HepG2 (cell line): ENCODE results near the gene RAB1B. TPM values are rescaled to one million over a fixed set of nuclear protein-coding genes. Genes with fewer than 3 reads are reported as not detected.

Experiments used
- ATAC-seq: fragments of 200-7000 bp; cut with Tn5 transposase; 3 replicates; pipeline ENCODE4 v1.9.1; 2020; ENCODE audit warnings: mild to moderate bottlenecking, moderate library complexity
- BruUV-seq: library from RNA; stranded (reverse); fragments of 400-500 nt; replicated peaks from 2 replicates; lab custom pipeline; 2021; lab: Mats Ljungman, UMichigan
- CTCF ChIA-PET: fragments of 300-600 bp; formaldehyde crosslinking; extraction: SDS; loops from one replicate; lab custom pipeline; 2021; ENCODE audit warnings: low total read pairs, inconsistent platforms, low intra/inter-chr PET ratio; lab: Yijun Ruan, JAX
- POLR2A ChIA-PET: fragments of 350-600 bp; sonication (Branson Sonifier 250); formaldehyde crosslinking; loops from one replicate; lab custom pipeline; 2020; ENCODE audit warnings: antibody characterized with exemption, inconsistent platforms; lab: Yijun Ruan, JAX
- DNase-seq: peaks from one replicate; pipeline ENCODE4 v3.0.0-alpha.2; 2015; ENCODE audit warnings: low spot score
- FAIRE-seq: peaks from 3 replicates; lab custom pipeline; 2011; peaks lifted over from hg19 to GRCh38; lab: Jason Lieb, UNC
- H2AFZ ChIP-seq: one replicate; pipeline ENCODE4 v1.6.1; 2011; ENCODE audit warnings: low read length, inconsistent platforms
- H3K27ac ChIP-seq: fragments of 300-600 bp; 3 replicates; pipeline ENCODE4 v1.8.0; 2011; ENCODE audit warnings: mixed run types, mild to moderate bottlenecking, mixed read lengths, low read length, inconsistent platforms; ENCODE audit not compliant: insufficient read depth; ENCODE audit errors: extremely low read length
- H3K27me3 ChIP-seq, 2 experiments: fragments of 200-600 bp in 1 of 2; 2 replicates in 1 of 2; 3 replicates in 1 of 2; pipeline versions ENCODE4 v1.6.0 to v1.8.0; 2011; ENCODE audit warnings: low read length in 2 of 2, mild to moderate bottlenecking in 2 of 2, moderate library complexity in 2 of 2, inconsistent platforms in 1 of 2; ENCODE audit not compliant: insufficient read depth in 2 of 2, control insufficient read depth in 1 of 2
- H3K36me3 ChIP-seq, 2 experiments: fragments of 200-600 bp in 1 of 2; replicated peaks in 1 of 2; 2 replicates in 1 of 2; 3 replicates in 1 of 2; pipeline versions ENCODE4 v1.5.1 to v1.8.0; 2011; ENCODE audit warnings: low read length in 2 of 2, inconsistent platforms in 1 of 2; ENCODE audit not compliant: insufficient read depth in 2 of 2, control insufficient read depth in 1 of 2
- H3K4me1 ChIP-seq: 2 replicates; pipeline ENCODE4 v1.5.1; 2012; ENCODE audit warnings: low read length, inconsistent platforms; ENCODE audit not compliant: insufficient read depth
- H3K4me2 ChIP-seq: 2 replicates; pipeline ENCODE4 v1.6.0; 2011; ENCODE audit warnings: low read depth, low read length, inconsistent platforms
- H3K4me3 ChIP-seq, 3 experiments: fragments of 200-600 bp in 1 of 3; sonication (generic), shearing (Covaris generic) in 1 of 3; replicated peaks in 1 of 3; 2 replicates each; pipeline ENCODE4 v1.5.1; 2011 to 2016; ENCODE audit warnings: low read length in 3 of 3, inconsistent platforms in 2 of 3, low read depth in 2 of 3, mild to moderate bottlenecking in 2 of 3, control low read depth in 1 of 3, mixed read lengths in 1 of 3; ENCODE audit not compliant: insufficient read depth in 1 of 3
- H3K79me2 ChIP-seq: one replicate; pipeline ENCODE4 v1.6.1; 2011; ENCODE audit warnings: low read length, inconsistent platforms; ENCODE audit not compliant: insufficient read depth
- H3K9ac ChIP-seq: 2 replicates; pipeline ENCODE4 v1.6.0; 2011; ENCODE audit warnings: mild to moderate bottlenecking, low read depth, low read length, inconsistent platforms; ENCODE audit not compliant: insufficient read depth
- H3K9me3 ChIP-seq: 2 replicates; pipeline ENCODE4 v1.5.1; 2012; ENCODE audit warnings: mild to moderate bottlenecking, low read length
- H4K20me1 ChIP-seq: 2 replicates; pipeline ENCODE4 v1.6.0; 2011; ENCODE audit warnings: inconsistent platforms, mild to moderate bottlenecking, low read length, moderate library complexity; ENCODE audit not compliant: insufficient read depth
- DNMT1 ChIP-seq: sonication (generic); formaldehyde crosslinking; IDR thresholded peaks from 2 replicates; pipeline ENCODE4 v1.5.1; 2020; ENCODE audit warnings: mild to moderate bottlenecking, missing genetic modification reagents
- HIVEP1 ChIP-seq: sonication (generic); formaldehyde crosslinking; IDR thresholded peaks from 2 replicates; pipeline ENCODE4 v1.4.0; 2020; ENCODE audit warnings: mild to moderate bottlenecking, missing genetic modification reagents
- KLF6 ChIP-seq: IDR thresholded peaks from 2 replicates; pipeline ENCODE4 v1.8.0; 2016; ENCODE audit warnings: missing biosample characterization, missing genetic modification reagents
- MED8 ChIP-seq: sonication (generic); formaldehyde crosslinking; IDR thresholded peaks from 2 replicates; pipeline ENCODE4 v1.8.1; 2023; ENCODE audit warnings: mild to moderate bottlenecking, missing genetic modification reagents; ENCODE audit not compliant: insufficient replicate concordance
- NFYC ChIP-seq: IDR thresholded peaks from 2 replicates; pipeline ENCODE4 v1.6.1; 2016; ENCODE audit warnings: missing genetic modification reagents, missing compliant biosample characterization
- NR3C1 ChIP-seq: sonication (generic); formaldehyde crosslinking; IDR thresholded peaks from 2 replicates; pipeline ENCODE4 v1.4.0; 2020; ENCODE audit warnings: missing genetic modification reagents
- REST ChIP-seq, 2 experiments: IDR thresholded peaks; 2 replicates each; pipeline ENCODE4 v1.6.1; 2011 to 2012; ENCODE audit warnings: low read length in 2 of 2, borderline replicate concordance in 1 of 2, low read depth in 1 of 2, mild to moderate bottlenecking in 1 of 2, moderate library complexity in 1 of 2
- SMAD3 ChIP-seq: sonication (generic); formaldehyde crosslinking; IDR thresholded peaks from 2 replicates; pipeline ENCODE4 v1.4.0; 2020; ENCODE audit warnings: missing genetic modification reagents
- SP5 ChIP-seq: IDR thresholded peaks from 2 replicates; pipeline ENCODE4 v1.6.1; 2016; ENCODE audit warnings: low read depth, borderline replicate concordance
- THAP7 ChIP-seq: sonication (generic); formaldehyde crosslinking; IDR thresholded peaks from 2 replicates; pipeline ENCODE4 v1.8.1; 2023; ENCODE audit warnings: mild to moderate bottlenecking, missing genetic modification reagents
- YEATS2 ChIP-seq: sonication (generic); formaldehyde crosslinking; IDR thresholded peaks from 2 replicates; pipeline ENCODE4 v1.4.0; 2020; ENCODE audit warnings: missing genetic modification reagents, borderline replicate concordance
- ZBTB42 ChIP-seq: sonication (generic); formaldehyde crosslinking; IDR thresholded peaks from 2 replicates; pipeline ENCODE4 v1.5.0; 2020; ENCODE audit warnings: mild to moderate bottlenecking, missing genetic modification reagents
- ZNF567 ChIP-seq: sonication (generic); formaldehyde crosslinking; IDR thresholded peaks from 2 replicates; pipeline ENCODE4 v1.8.1; 2023; ENCODE audit warnings: mild to moderate bottlenecking, missing genetic modification reagents, borderline replicate concordance
- ZNF879 ChIP-seq: sonication (generic); formaldehyde crosslinking; IDR thresholded peaks from 2 replicates; pipeline ENCODE4 v1.8.1; 2023; ENCODE audit warnings: missing genetic modification reagents
- WGBS: methylation state at CpG from one replicate; pipeline ENCODE4 v1.1.6; 2017; ENCODE audit warnings: low lambda C conversion rate; 5-methylcytosine and 5-hydroxymethylcytosine counted together
- in situ Hi-C: cut with HindIII; loops from 2 replicates; pipeline ENCODE4 v1.10.0; 2017; ENCODE audit warnings: low pct_unique_long_range_greater_than_20kb; ENCODE audit not compliant: extremely low pct_ligation_motif_present
- intact Hi-C: fragments of 100-400 bp; cut with micrococcal nuclease; formaldehyde crosslinking; loops from one replicate; pipeline ENCODE4 v1.10.0; 2022; ENCODE audit not compliant: unreplicated experiment
- polyA plus RNA-seq, 8 experiments: library from polyadenylated mRNA; depleted of rRNA in 3 of 8; stranded (reverse) in 7 of 8; unstranded in 1 of 8; fragments of >200 nt; fragmentation: Illumina TruSeq in 4 of 8; extraction: Trizol in 4 of 8; gene quantifications; 2 replicates each; pipeline versions ENCODE4 v1.2.1 to v1.2.3, GENCODE V29; 2011 to 2016; ENCODE audit warnings: low read depth in 4 of 8, missing spikeins in 1 of 8, mixed read lengths in 1 of 8; ENCODE audit not compliant: insufficient read depth in 1 of 8
- total RNA-seq, 5 experiments: library from RNA; depleted of rRNA; stranded (reverse); fragments of >200 nt; fragmentation: Illumina TruSeq; extraction: Trizol; gene quantifications; 2 replicates each; pipeline ENCODE4 v1.2.3, GENCODE V29; 2016; ENCODE audit warnings: low read depth in 1 of 5
- TF ChIP-seq, protein P1 (sequence below): sonication (generic); formaldehyde crosslinking; IDR thresholded peaks from 2 replicates; pipeline ENCODE4 v1.8.0; 2022; ENCODE audit warnings: mild to moderate bottlenecking, missing genetic modification reagents
- TF ChIP-seq, protein P2 (sequence below): sonication (generic); formaldehyde crosslinking; IDR thresholded peaks from 2 replicates; pipeline ENCODE4 v1.4.0; 2020; ENCODE audit warnings: missing genetic modification reagents
- TF ChIP-seq, protein P3 (sequence below): sonication (generic); formaldehyde crosslinking; conservative IDR thresholded peaks from 2 replicates; pipeline ENCODE4 v1.8.0; 2022; ENCODE audit warnings: missing genetic modification reagents

RAB1B gene
- total and polyA plus RNA-seq, 2 of the 13 experiments (the other 11 are each of a cell fraction or from before 2014, with no cell fraction given): 77.9 to 87.9 TPM

DNA sequence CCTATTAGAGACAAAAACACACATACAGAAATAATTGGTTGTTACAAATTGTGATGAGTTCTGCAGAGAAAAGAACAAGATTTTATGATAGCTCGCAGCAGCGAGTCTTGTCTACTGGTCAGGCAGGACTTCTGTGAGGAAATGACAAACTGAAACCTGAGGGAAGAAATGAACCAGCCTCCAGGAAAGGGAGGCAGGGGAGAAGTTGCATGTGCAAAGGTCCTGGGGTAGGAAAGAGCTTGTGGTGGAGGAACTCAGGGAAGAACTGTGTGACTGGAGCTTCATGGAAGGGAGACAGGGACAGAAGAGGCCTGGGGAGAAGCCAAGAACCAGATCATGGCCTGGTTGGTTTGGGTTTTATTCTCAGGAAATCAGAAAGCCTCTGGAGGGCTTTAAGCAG lies 9.2 kb upstream of the RAB1B start:
- Histone ChIP-seq H3K4me1 (peaks cover 18% of the 10 kb centered on the region), H3K79me2 (peaks cover 2% of the 10 kb centered on the region), H3K27me3 (no peaks in the 10 kb centered on the region; a peak in 1 of 5 replicates), H3K9me3 (no peaks in the 10 kb centered on the region), H2AFZ (no peak overlapping the region), H3K9ac (no peak overlapping the region), H4K20me1 (peaks cover 1% of the 10 kb centered on the region; the same call in 1 of the 2 replicates), H3K4me3 (no peak overlapping the region), H3K4me2 (no peak overlapping the region), H3K27ac (no peak overlapping the region), H3K36me3 (peaks cover 4 to 5% of the 10 kb centered on the region in 2 experiments; a peak in 2 of 5 replicates)
- CTCF ChIA-PET: no interaction called here
- intact Hi-C loops (no loop called here), in situ Hi-C loops (no loop called here)
- 97% methylated on average over 2 of the region's 2 CpGs for WGBS
- FAIRE-seq (no peak), DNase-seq (no peak), ATAC-seq (no peak)
- no TSS peak for BruUV-seq
- POLR2A ChIA-PET: interaction anchor here (0.9 kb wide), 1 partner anchor 607 kb away, joined by 3 read pairs; no protein-coding TSS in a partner anchor
- TF ChIP-seq, protein P1, sequence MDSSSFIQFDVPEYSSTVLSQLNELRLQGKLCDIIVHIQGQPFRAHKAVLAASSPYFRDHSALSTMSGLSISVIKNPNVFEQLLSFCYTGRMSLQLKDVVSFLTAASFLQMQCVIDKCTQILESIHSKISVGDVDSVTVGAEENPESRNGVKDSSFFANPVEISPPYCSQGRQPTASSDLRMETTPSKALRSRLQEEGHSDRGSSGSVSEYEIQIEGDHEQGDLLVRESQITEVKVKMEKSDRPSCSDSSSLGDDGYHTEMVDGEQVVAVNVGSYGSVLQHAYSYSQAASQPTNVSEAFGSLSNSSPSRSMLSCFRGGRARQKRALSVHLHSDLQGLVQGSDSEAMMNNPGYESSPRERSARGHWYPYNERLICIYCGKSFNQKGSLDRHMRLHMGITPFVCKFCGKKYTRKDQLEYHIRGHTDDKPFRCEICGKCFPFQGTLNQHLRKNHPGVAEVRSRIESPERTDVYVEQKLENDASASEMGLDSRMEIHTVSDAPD (CRISPR knock-in tag): no peak
- no peak for TF ChIP-seq SMAD3
- no peak for TF ChIP-seq ZNF567
- TF ChIP-seq ZNF879: no peak
- no peak for TF ChIP-seq DNMT1 (CRISPR knock-in tag)
- no peak for TF ChIP-seq ZBTB42 (CRISPR knock-in tag)
- TF ChIP-seq MED8: no peak
- TF ChIP-seq SP5 (CRISPR knock-in tag): no peak
- no peak for TF ChIP-seq YEATS2 (CRISPR knock-in tag)
- TF ChIP-seq, protein P2, sequence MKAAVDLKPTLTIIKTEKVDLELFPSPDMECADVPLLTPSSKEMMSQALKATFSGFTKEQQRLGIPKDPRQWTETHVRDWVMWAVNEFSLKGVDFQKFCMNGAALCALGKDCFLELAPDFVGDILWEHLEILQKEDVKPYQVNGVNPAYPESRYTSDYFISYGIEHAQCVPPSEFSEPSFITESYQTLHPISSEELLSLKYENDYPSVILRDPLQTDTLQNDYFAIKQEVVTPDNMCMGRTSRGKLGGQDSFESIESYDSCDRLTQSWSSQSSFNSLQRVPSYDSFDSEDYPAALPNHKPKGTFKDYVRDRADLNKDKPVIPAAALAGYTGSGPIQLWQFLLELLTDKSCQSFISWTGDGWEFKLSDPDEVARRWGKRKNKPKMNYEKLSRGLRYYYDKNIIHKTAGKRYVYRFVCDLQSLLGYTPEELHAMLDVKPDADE (CRISPR knock-in tag): no peak
- TF ChIP-seq REST (IDR thresholded peaks at IDR 0.05; ENCODE audit: borderline replicate concordance in 1 of 2, low read depth in 1 of 2, low read length in 2 of 2): no peak
- no peak for TF ChIP-seq NR3C1 (CRISPR knock-in tag)
- no peak for TF ChIP-seq THAP7 (CRISPR knock-in tag)
- TF ChIP-seq NFYC (CRISPR knock-in tag): no peak
- TF ChIP-seq, protein P3, sequence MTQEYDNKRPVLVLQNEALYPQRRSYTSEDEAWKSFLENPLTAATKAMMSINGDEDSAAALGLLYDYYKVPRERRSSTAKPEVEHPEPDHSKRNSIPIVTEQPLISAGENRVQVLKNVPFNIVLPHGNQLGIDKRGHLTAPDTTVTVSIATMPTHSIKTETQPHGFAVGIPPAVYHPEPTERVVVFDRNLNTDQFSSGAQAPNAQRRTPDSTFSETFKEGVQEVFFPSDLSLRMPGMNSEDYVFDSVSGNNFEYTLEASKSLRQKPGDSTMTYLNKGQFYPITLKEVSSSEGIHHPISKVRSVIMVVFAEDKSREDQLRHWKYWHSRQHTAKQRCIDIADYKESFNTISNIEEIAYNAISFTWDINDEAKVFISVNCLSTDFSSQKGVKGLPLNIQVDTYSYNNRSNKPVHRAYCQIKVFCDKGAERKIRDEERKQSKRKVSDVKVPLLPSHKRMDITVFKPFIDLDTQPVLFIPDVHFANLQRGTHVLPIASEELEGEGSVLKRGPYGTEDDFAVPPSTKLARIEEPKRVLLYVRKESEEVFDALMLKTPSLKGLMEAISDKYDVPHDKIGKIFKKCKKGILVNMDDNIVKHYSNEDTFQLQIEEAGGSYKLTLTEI (CRISPR knock-in tag): no peak
- TF ChIP-seq HIVEP1 (CRISPR knock-in tag): no peak
- TF ChIP-seq KLF6 (CRISPR knock-in tag): no peak
